Duodenal mucosa (tissue), 2 donors: ENCODE data around the gene NLRC5.
"Not testable (repeated sequence)": the region's sequence is repeated elsewhere in the genome, so short reads cannot be mapped to it uniquely, and the experiment has no call there.

Source experiments
- H3K27ac ChIP-seq: one replicate; pipeline ENCODE4 v1.7.0; 2013; ENCODE audit warnings: low read depth, low read length
- H3K27me3 ChIP-seq, 2 donors: one replicate each; pipeline ENCODE4 v1.7.0; 2013; ENCODE audit warnings: low read length in 2 of 2, control low read depth in 1 of 2; ENCODE audit not compliant: insufficient read depth in 2 of 2, control insufficient read depth in 1 of 2
- H3K36me3 ChIP-seq, 2 donors: one replicate each; pipeline ENCODE4 v1.7.0; 2013; ENCODE audit warnings: low read length in 2 of 2, control low read depth in 1 of 2; ENCODE audit not compliant: insufficient read depth in 2 of 2, control insufficient read depth in 1 of 2
- H3K4me1 ChIP-seq, 2 donors: one replicate each; pipeline ENCODE4 v1.7.0; 2013; ENCODE audit warnings: low read length in 2 of 2, control low read depth in 1 of 2; ENCODE audit not compliant: insufficient read depth in 2 of 2, control insufficient read depth in 1 of 2
- H3K4me3 ChIP-seq, 2 donors: one replicate each; pipeline ENCODE4 v1.7.0; 2013; ENCODE audit warnings: low read length in 2 of 2, low read depth in 1 of 2
- H3K9ac ChIP-seq, 2 donors: one replicate each; pipeline ENCODE4 v1.7.0; 2013; ENCODE audit warnings: low read length in 2 of 2, low read depth in 1 of 2
- H3K9me3 ChIP-seq, 2 donors: one replicate each; pipeline ENCODE4 v1.7.0; 2013; ENCODE audit warnings: low read length in 2 of 2, control low read depth in 1 of 2; ENCODE audit not compliant: control insufficient read depth in 1 of 2

The NLRC5 gene

GRCh38 chr16:56999409-57000270 lies 10.3 kb downstream of the NLRC5 start:
- peak overlapping the region; percentile 64 for H3K27ac ChIP-seq
- H3K36me3 ChIP-seq: peaks cover 4 to 6% of the 10 kb centered on the region in 2 donors
- H3K27me3 ChIP-seq: no peaks in the 10 kb centered on the region
- H3K4me3 ChIP-seq: peak overlapping the region in 1 of 2 donors; percentile 3
- peaks cover 21 to 22% of the 10 kb centered on the region in 2 donors for H3K4me1 ChIP-seq
- H3K9me3 ChIP-seq: no peaks in the 10 kb centered on the region
- H3K9ac ChIP-seq: peak overlapping the region in 1 of 2 donors; percentile 10

GRCh38 chr16:57000271-57001025 lies 11.1 kb downstream of the NLRC5 start:
- Histone ChIP-seq H3K4me3 (peak overlapping the region in 1 of 2 donors; percentile 3), H3K9me3 (no peaks in the 10 kb centered on the region), H3K27me3 (no peaks in the 10 kb centered on the region), H3K36me3 (peaks cover 8 to 9% of the 10 kb centered on the region in 2 donors), H3K4me1 (peaks cover 21 to 22% of the 10 kb centered on the region in 2 donors), H3K27ac (peak overlapping the region; percentile 64), H3K9ac (no peak overlapping the region)

- no peak overlapping the region for H3K4me3 ChIP-seq
- peaks cover 8 to 9% of the 10 kb centered on the region in 2 donors for H3K36me3 ChIP-seq
- peaks cover 21 to 22% of the 10 kb centered on the region in 2 donors for H3K4me1 ChIP-seq
- H3K27me3 ChIP-seq: no peaks in the 10 kb centered on the region
- H3K9ac ChIP-seq: no peak overlapping the region
- H3K27ac ChIP-seq: peak overlapping the region; percentile 53
- H3K9me3 ChIP-seq: no peaks in the 10 kb centered on the region
Observed at GRCh38 chr16:57001026-57001679, 11.8 kb downstream of the NLRC5 start.

GRCh38 chr16:57003439-57004386 lies 14.4 kb downstream of the NLRC5 start:
- Histone ChIP-seq H3K9me3 (no peaks in the 10 kb centered on the region), H3K27me3 (no peaks in the 10 kb centered on the region), H3K27ac (no peak overlapping the region), H3K9ac (no peak overlapping the region), H3K4me1 (peaks cover 16 to 21% of the 10 kb centered on the region in 2 donors), H3K36me3 (peaks cover 8 to 9% of the 10 kb centered on the region in 2 donors), H3K4me3 (no peak overlapping the region)

GRCh38 chr16:57004387-57005250 lies 15.3 kb downstream of the NLRC5 start:
- H3K36me3 ChIP-seq: peaks cover 8 to 9% of the 10 kb centered on the region in 2 donors
- H3K27me3 ChIP-seq: no peaks in the 10 kb centered on the region
- no peak overlapping the region for H3K4me3 ChIP-seq
- no peak overlapping the region for H3K27ac ChIP-seq
- no peaks in the 10 kb centered on the region for H3K9me3 ChIP-seq
- H3K4me1 ChIP-seq: peaks cover 9 to 13% of the 10 kb centered on the region in 2 donors
- H3K9ac ChIP-seq: no peak overlapping the region

GRCh38 chr16:57005597-57005996 lies 16.2 kb downstream of the NLRC5 start:
- H3K36me3 ChIP-seq, H3K27me3 ChIP-seq, H3K9me3 ChIP-seq, H3K9ac ChIP-seq, H3K27ac ChIP-seq, H3K4me3 ChIP-seq, H3K4me1 ChIP-seq: not testable (repeated sequence)

- no peak overlapping the region for H3K27ac ChIP-seq
- H3K4me3 ChIP-seq: no peak overlapping the region
- peaks cover 8 to 9% of the 10 kb centered on the region in 2 donors for H3K36me3 ChIP-seq
- no peaks in the 10 kb centered on the region for H3K9me3 ChIP-seq
- no peaks in the 10 kb centered on the region for H3K27me3 ChIP-seq
- H3K9ac ChIP-seq: no peak overlapping the region
- H3K4me1 ChIP-seq: no peaks in the 10 kb centered on the region
Observed at GRCh38 chr16:57007050-57007449, 17.7 kb downstream of the NLRC5 start.

GRCh38 chr16:57007530-57007929 lies 18.2 kb downstream of the NLRC5 start:
- Histone ChIP-seq H3K4me1 (no peaks in the 10 kb centered on the region), H3K27me3 (no peaks in the 10 kb centered on the region), H3K36me3 (peaks cover 8 to 9% of the 10 kb centered on the region in 2 donors), H3K27ac (no peak overlapping the region), H3K4me3 (no peak overlapping the region), H3K9ac (no peak overlapping the region), H3K9me3 (no peaks in the 10 kb centered on the region)

- Histone ChIP-seq H3K4me3 (no peak overlapping the region), H3K9ac (no peak overlapping the region), H3K9me3 (no peaks in the 10 kb centered on the region), H3K4me1 (no peaks in the 10 kb centered on the region), H3K27me3 (no peaks in the 10 kb centered on the region), H3K36me3 (peaks cover 8 to 9% of the 10 kb centered on the region in 2 donors), H3K27ac (no peak overlapping the region)
Observed at GRCh38 chr16:57008440-57008839, 19.1 kb downstream of the NLRC5 start.
